Esophagus muscularis mucosa (tissue), 4 donors: ENCODE measurements around the gene PRPF31. TPM values are rescaled to one million over a fixed set of nuclear protein-coding genes. Genes with fewer than 3 reads are reported as not detected.

Experiments used
- DNase-seq: peaks from one replicate; pipeline ENCODE4 v3.0.0-alpha.2; 2017; ENCODE audit errors: extremely low spot score
- H3K27ac ChIP-seq, 4 donors: fragments of 200-600 bp; sonication (generic); replicated peaks in 1 of 4; 1 replicate in 3 of 4; 2 replicates in 1 of 4; pipeline ENCODE4 v1.5.1; 2016 to 2019; ENCODE audit warnings: mild to moderate bottlenecking in 1 of 4
- H3K27me3 ChIP-seq, 4 donors: fragments of 200-600 bp; sonication (generic); one replicate each; pipeline versions ENCODE4 v1.5.1 to v1.6.0; 2016 to 2019
- H3K36me3 ChIP-seq, 4 donors: fragments of 200-600 bp; sonication (generic); one replicate each; pipeline ENCODE4 v1.5.1; 2016 to 2019
- H3K4me1 ChIP-seq, 4 donors: fragments of 200-600 bp; sonication (generic); one replicate each; pipeline ENCODE4 v1.5.1; 2016 to 2019
- H3K4me3 ChIP-seq, 4 donors: fragments of 200-600 bp; sonication (generic); 1 replicate in 2 of 4; 2 replicates in 2 of 4; pipeline ENCODE4 v1.5.1; 2016 to 2019; ENCODE audit warnings: mild to moderate bottlenecking in 4 of 4, moderate library complexity in 1 of 4
- H3K9me3 ChIP-seq, 4 donors: fragments of 200-600 bp; sonication (generic); 1 replicate in 3 of 4; 2 replicates in 1 of 4; pipeline ENCODE4 v1.5.1; 2016 to 2019
- EP300 ChIP-seq: sonication (generic); formaldehyde crosslinking; IDR thresholded peaks from one replicate; pipeline ENCODE4 v1.6.1; 2017; ENCODE audit warnings: antibody characterized with exemption
- POLR2A ChIP-seq: fragments of 450-650 bp; IDR thresholded peaks from one replicate; pipeline ENCODE4 v1.6.1; 2017; ENCODE audit warnings: antibody characterized with exemption, moderate library complexity, mild to moderate bottlenecking, low read depth
- POLR2AphosphoS5 ChIP-seq, 2 donors: sonication (generic); formaldehyde crosslinking; IDR thresholded peaks; one replicate each; pipeline ENCODE4 v1.6.1; 2017; ENCODE audit warnings: antibody characterized with exemption in 2 of 2
- whole genome bisulfite sequencing: methylation state at CpG from one replicate; pipeline ENCODE4 v1.1.5; 2018; 5-methylcytosine and 5-hydroxymethylcytosine counted together
- intact Hi-C: fragments of 100-400 bp; cut with DNase I; formaldehyde crosslinking; loops from one replicate; pipeline ENCODE4 v1.15.1; 2023
- total RNA-seq, 4 donors: library from RNA; depleted of rRNA; stranded (reverse); fragments of >200 nt; gene quantifications; one replicate each; pipeline versions ENCODE4 v1.1.0 to v1.2.1, GENCODE V29; 2016
- TF ChIP-seq, protein P1 (sequence below), 3 experiments: fragments of 200-600 bp in 2 of 3; fragments of 450-650 bp in 1 of 3; sonication (generic) in 2 of 3; IDR thresholded peaks; one replicate each; pipeline ENCODE4 v1.5.1; 2017 to 2019; ENCODE audit warnings: antibody characterized with exemption in 3 of 3, mild to moderate bottlenecking in 2 of 3, moderate library complexity in 1 of 3

The PRPF31 gene
- total RNA-seq, 4 donors from 2014 or later, result 44.9 to 64.3 (median 56.0) TPM

DNA sequence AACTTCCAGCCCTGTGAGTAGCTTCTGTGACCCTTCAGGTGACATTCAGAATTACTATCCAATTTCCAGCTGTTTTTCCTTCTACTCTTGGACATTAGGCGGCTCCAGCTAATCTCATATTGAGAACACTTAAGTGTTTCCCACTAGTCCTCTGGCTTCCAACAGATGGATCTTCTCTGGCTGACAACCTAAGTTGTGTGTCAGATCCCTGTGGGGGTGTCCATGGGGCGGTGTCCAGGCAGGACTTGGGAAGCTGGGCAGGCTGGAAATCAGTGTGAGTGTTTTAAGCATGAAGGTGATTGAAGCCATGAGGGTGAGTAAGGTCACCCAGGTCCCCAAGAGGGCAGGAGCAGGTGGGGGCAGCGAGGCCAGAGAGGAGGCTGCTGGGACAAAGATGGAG lies 32.1 kb downstream of the PRPF31 start:
- H3K36me3 ChIP-seq, result peaks cover 93 to 100% (median 100%) of the 10 kb centered on the region in 4 donors
- no peak overlapping the region for H3K4me3 ChIP-seq
- WGBS, result 58% methylated on average over 3 of the region's 3 CpGs
- H3K9me3 ChIP-seq, result no peaks in the 10 kb centered on the region
- intact Hi-C loops, result no loop called here
- H3K27me3 ChIP-seq, result no peaks in the 10 kb centered on the region
- TF ChIP-seq POLR2AphosphoS5 (IDR thresholded peaks at IDR 0.05) (peak in 1 of 2 donors; percentile 64), EP300 (no peak), POLR2A (no peak)
- TF ChIP-seq, protein P1, sequence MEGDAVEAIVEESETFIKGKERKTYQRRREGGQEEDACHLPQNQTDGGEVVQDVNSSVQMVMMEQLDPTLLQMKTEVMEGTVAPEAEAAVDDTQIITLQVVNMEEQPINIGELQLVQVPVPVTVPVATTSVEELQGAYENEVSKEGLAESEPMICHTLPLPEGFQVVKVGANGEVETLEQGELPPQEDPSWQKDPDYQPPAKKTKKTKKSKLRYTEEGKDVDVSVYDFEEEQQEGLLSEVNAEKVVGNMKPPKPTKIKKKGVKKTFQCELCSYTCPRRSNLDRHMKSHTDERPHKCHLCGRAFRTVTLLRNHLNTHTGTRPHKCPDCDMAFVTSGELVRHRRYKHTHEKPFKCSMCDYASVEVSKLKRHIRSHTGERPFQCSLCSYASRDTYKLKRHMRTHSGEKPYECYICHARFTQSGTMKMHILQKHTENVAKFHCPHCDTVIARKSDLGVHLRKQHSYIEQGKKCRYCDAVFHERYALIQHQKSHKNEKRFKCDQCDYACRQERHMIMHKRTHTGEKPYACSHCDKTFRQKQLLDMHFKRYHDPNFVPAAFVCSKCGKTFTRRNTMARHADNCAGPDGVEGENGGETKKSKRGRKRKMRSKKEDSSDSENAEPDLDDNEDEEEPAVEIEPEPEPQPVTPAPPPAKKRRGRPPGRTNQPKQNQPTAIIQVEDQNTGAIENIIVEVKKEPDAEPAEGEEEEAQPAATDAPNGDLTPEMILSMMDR (IDR thresholded peaks at IDR 0.05), result no peak
- DNase-seq, result no peak
- peaks cover 11 to 29% (median 22%) of the 10 kb centered on the region in 4 donors for H3K4me1 ChIP-seq
- peak overlapping the region; percentile 1 to 47 (median 14) for H3K27ac ChIP-seq

DNA sequence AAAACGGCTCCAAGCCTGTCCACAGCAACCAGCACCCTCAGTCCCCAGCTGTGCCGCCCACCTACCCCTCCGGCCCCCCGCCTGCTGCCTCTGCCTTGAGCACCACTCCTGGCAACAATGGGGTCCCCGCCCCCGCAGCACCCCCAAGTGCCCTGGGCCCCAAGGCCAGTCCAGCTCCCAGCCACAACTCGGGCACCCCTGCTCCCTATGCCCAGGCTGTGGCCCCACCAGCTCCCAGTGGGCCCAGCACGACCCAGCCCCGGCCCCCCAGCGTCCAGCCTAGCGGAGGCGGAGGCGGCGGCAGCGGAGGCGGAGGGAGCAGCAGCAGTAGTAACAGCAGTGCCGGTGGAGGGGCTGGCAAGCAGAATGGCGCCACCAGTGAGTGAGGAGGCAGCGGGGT lies 32.6 kb downstream of the PRPF31 start:
- WGBS, result 67% methylated on average over 16 of the region's 19 CpGs
- intact Hi-C loops, result no loop called here
- no peak overlapping the region for H3K4me3 ChIP-seq
- peak overlapping the region in 2 of 4 donors; percentile 13 to 47 for H3K27ac ChIP-seq
- TF ChIP-seq EP300 (no peak), POLR2A (no peak), POLR2AphosphoS5 (IDR thresholded peaks at IDR 0.05) (no peak)
- TF ChIP-seq, protein P1 (IDR thresholded peaks at IDR 0.05), result no peak
- DNase-seq, result no peak
- H3K27me3 ChIP-seq, result no peaks in the 10 kb centered on the region
- H3K36me3 ChIP-seq, result peaks cover 93 to 100% (median 100%) of the 10 kb centered on the region in 4 donors
- H3K4me1 ChIP-seq, result peaks cover 11 to 33% (median 26%) of the 10 kb centered on the region in 4 donors
- H3K9me3 ChIP-seq, result no peaks in the 10 kb centered on the region

DNA sequence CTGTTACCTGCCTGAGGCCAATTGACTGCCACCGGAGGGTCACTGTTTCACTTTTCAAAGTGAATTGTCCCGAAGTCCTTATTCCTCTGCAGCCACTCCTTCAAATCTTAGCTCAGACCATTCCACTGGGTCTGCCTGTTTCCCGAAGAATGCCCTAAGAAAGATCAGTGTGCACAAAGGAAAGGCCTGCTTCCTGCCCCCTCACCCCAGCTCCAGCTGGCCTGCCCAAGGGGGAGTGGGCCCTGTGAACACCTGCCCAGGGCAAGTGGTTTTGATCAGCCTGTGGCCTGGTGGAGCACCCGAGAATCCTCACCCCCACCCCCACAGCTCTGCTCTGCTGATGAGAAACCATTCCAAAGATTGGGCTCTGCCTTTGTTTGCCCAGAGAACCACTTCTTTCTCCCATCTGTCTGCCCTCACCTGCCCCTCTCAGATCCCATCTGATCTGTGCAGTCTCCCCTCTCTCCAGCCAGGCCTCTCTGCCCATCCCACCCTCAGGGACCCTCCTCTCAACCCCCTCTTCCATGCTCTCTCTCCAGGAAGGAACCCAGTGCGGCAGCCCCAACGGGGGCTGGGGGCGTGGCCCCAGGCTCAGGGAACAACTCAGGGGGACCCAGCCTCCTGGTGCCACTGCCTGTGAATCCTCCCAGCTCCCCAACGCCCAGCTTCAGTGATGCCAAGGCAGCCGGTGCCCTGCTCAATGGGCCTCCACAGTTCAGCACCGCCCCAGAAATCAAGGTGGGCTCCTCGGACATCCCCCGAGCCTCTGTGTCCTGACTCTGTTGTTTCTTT lies 33.7 kb downstream of the PRPF31 start:
- Histone ChIP-seq H3K9me3 (no peaks in the 10 kb centered on the region), H3K4me1 (peaks cover 11 to 43% (median 33%) of the 10 kb centered on the region in 4 donors), H3K4me3 (no peak overlapping the region), H3K27me3 (no peaks in the 10 kb centered on the region), H3K36me3 (peaks cover 93 to 100% (median 100%) of the 10 kb centered on the region in 4 donors), H3K27ac (peak overlapping the region in 1 of 4 donors; percentile 13)
- DNase-seq, result no peak
- intact Hi-C loops, result no loop called here
- TF ChIP-seq POLR2AphosphoS5 (IDR thresholded peaks at IDR 0.05) (no peak), POLR2A (no peak), EP300 (no peak)
- TF ChIP-seq, protein P1 (IDR thresholded peaks at IDR 0.05), result no peak
- 86% methylated on average over 12 of the region's 12 CpGs for WGBS

DNA sequence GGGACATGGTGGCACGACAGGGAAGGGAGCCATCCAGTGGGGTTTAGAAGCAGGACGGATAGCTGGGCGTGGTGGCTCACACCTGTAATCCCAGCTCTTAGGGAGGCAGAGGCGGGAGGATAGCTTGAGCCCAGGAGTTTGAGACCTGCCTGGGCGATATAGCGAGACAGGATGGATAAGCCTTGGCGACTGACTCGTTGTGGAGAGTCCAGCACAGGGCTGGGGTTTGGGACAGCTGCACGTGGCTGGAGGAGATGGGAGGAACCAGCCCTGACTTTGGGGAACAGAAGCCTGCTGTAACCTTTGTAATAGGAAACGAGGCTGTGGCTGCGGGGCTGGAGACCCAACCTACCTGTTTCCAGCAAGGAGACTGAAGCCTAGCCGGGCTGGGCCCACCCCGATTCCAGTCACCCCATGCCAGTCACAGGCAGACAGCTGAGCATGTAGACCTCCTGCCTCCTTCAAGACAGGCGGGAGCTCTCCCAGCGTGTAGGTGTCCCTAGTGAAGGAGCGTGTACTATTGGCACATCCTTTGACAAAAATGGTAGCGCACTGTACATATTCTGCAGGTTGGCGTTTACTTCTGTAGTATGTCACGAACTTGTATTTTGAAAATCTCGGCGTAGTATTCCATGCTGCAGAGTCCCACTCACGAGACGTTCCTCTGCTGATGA lies 35.9 kb downstream of the PRPF31 start:
- H3K4me1 ChIP-seq, result peaks cover 11 to 35% (median 29%) of the 10 kb centered on the region in 4 donors

More for the DNA sequence above, 35.9 kb downstream of the PRPF31 start:
- H3K4me3 ChIP-seq, result no peak overlapping the region
- no peak overlapping the region for H3K27ac ChIP-seq
- intact Hi-C loops, result no loop called here
- H3K9me3 ChIP-seq, result no peaks in the 10 kb centered on the region
- no peak for TF ChIP-seq EP300
- TF ChIP-seq POLR2A, result no peak
- TF ChIP-seq, protein P1 (IDR thresholded peaks at IDR 0.05), result no peak
- TF ChIP-seq POLR2AphosphoS5 (IDR thresholded peaks at IDR 0.05), result no peak
- WGBS, result 86% methylated on average over 21 of the region's 23 CpGs
- DNase-seq, result no peak
- peaks cover 93 to 100% (median 100%) of the 10 kb centered on the region in 4 donors for H3K36me3 ChIP-seq
- H3K27me3 ChIP-seq, result no peaks in the 10 kb centered on the region
